H9 (cell line): ENCODE results near the gene FMN1. TPM values are rescaled to one million over a fixed set of nuclear protein-coding genes. Genes with fewer than 3 reads are reported as not detected.

Source experiments
- DNase-seq: peaks from one replicate; pipeline ENCODE4 v3.0.0-alpha.2; 2017
- H2AFZ ChIP-seq: one replicate; pipeline ENCODE4 v1.6.1; 2013; ENCODE audit warnings: mild to moderate bottlenecking, low read length, control low read depth, moderate library complexity
- H2AK5ac ChIP-seq: 2 replicates; pipeline ENCODE4 v1.6.1; 2013; ENCODE audit warnings: low read length, control low read depth, mixed read lengths; ENCODE audit not compliant: insufficient read length
- H2BK120ac ChIP-seq: one replicate; pipeline ENCODE4 v1.6.1; 2013; ENCODE audit warnings: low read depth, mild to moderate bottlenecking, low read length, control low read depth, inconsistent platforms; ENCODE audit not compliant: poor library complexity, severe bottlenecking
- H2BK12ac ChIP-seq: 2 replicates; pipeline ENCODE4 v1.6.1; 2013; ENCODE audit warnings: low read length, control low read depth, mixed read lengths, low read depth; ENCODE audit not compliant: insufficient read length
- H2BK15ac ChIP-seq: 2 replicates; pipeline ENCODE4 v1.6.1; 2013; ENCODE audit warnings: low read depth, low read length, control low read depth
- H2BK20ac ChIP-seq: one replicate; pipeline ENCODE4 v1.6.1; 2013; ENCODE audit warnings: low read depth, mild to moderate bottlenecking, low read length, control low read depth, inconsistent platforms; ENCODE audit not compliant: poor library complexity, severe bottlenecking
- H2BK5ac ChIP-seq: 2 replicates; pipeline ENCODE4 v1.6.1; 2013; ENCODE audit warnings: low read length, control low read depth, mixed read lengths; ENCODE audit not compliant: insufficient read length
- H3K14ac ChIP-seq: 2 replicates; pipeline ENCODE4 v1.6.1; 2013; ENCODE audit warnings: low read length, control low read depth; ENCODE audit not compliant: insufficient read depth
- H3K18ac ChIP-seq: 2 replicates; pipeline ENCODE4 v1.6.1; 2013; ENCODE audit warnings: low read depth, mild to moderate bottlenecking, mixed read lengths, low read length, control low read depth; ENCODE audit not compliant: insufficient read length
- H3K23ac ChIP-seq: 2 replicates; pipeline ENCODE4 v1.6.1; 2013; ENCODE audit warnings: low read length, control low read depth, mixed read lengths, low read depth; ENCODE audit not compliant: insufficient read length
- H3K23me2 ChIP-seq: 2 replicates; pipeline ENCODE4 v1.6.1; 2013; ENCODE audit warnings: low read depth, mild to moderate bottlenecking, mixed read lengths, low read length, control low read depth; ENCODE audit not compliant: insufficient read length, poor library complexity, severe bottlenecking
- H3K27ac ChIP-seq: 2 replicates; pipeline ENCODE4 v1.5.1; 2013; ENCODE audit warnings: low read length, control low read depth, mixed read lengths, low read depth; ENCODE audit not compliant: insufficient read length
- H3K27me3 ChIP-seq: 2 replicates; pipeline ENCODE4 v1.6.1; 2013; ENCODE audit warnings: low read length, control low read depth, inconsistent platforms; ENCODE audit not compliant: insufficient read depth
- H3K4ac ChIP-seq: 2 replicates; pipeline ENCODE4 v1.6.1; 2013; ENCODE audit warnings: low read depth, mild to moderate bottlenecking, control low read depth, inconsistent platforms, low read length, moderate library complexity
- H3K4me1 ChIP-seq: 2 replicates; pipeline ENCODE4 v1.6.1; 2013; ENCODE audit warnings: low read length, control low read depth, inconsistent platforms; ENCODE audit not compliant: insufficient read depth
- H3K4me2 ChIP-seq: 2 replicates; pipeline ENCODE4 v1.6.1; 2013; ENCODE audit warnings: low read length, control low read depth, mixed read lengths; ENCODE audit not compliant: insufficient read length, insufficient read depth
- H3K56ac ChIP-seq: 2 replicates; pipeline ENCODE4 v1.6.1; 2013; ENCODE audit warnings: low read depth, mild to moderate bottlenecking, mixed read lengths, low read length, control low read depth; ENCODE audit not compliant: insufficient read length
- H3K79me1 ChIP-seq: 2 replicates; pipeline ENCODE4 v1.6.1; 2013; ENCODE audit warnings: low read depth, mild to moderate bottlenecking, moderate library complexity, low read length, control low read depth, inconsistent platforms; ENCODE audit not compliant: insufficient read depth, poor library complexity, severe bottlenecking
- H3K79me2 ChIP-seq: 2 replicates; pipeline ENCODE4 v1.6.1; 2013; ENCODE audit warnings: low read length, control low read depth, inconsistent platforms; ENCODE audit not compliant: insufficient read depth
- H3K9ac ChIP-seq: 2 replicates; pipeline ENCODE4 v1.6.1; 2013; ENCODE audit warnings: low read length, control low read depth, mixed read lengths; ENCODE audit not compliant: insufficient read length; ENCODE audit errors: extremely low read depth
- H3K9me3 ChIP-seq: one replicate; pipeline ENCODE4 v1.6.1; 2013; ENCODE audit warnings: low read depth, low read length, inconsistent platforms; ENCODE audit not compliant: control insufficient read depth
- H3T11ph ChIP-seq: one replicate; pipeline ENCODE4 v1.6.1; 2013; ENCODE audit warnings: mild to moderate bottlenecking, low read length, control low read depth, inconsistent platforms
- H4K20me1 ChIP-seq: one replicate; pipeline ENCODE4 v1.6.1; 2013; ENCODE audit not compliant: control insufficient read depth, insufficient read length, insufficient read depth
- H4K5ac ChIP-seq: 2 replicates; pipeline ENCODE4 v1.6.1; 2013; ENCODE audit warnings: low read depth, mild to moderate bottlenecking, mixed read lengths, low read length, control low read depth; ENCODE audit not compliant: insufficient read length
- H4K8ac ChIP-seq: replicated peaks from 2 replicates; pipeline ENCODE4 v1.6.1; 2013; ENCODE audit warnings: low read length, control low read depth, mixed read lengths, low read depth; ENCODE audit not compliant: insufficient read length
- H4K91ac ChIP-seq: 2 replicates; pipeline ENCODE4 v1.6.1; 2013; ENCODE audit warnings: low read depth, mild to moderate bottlenecking, moderate library complexity, mixed read lengths, low read length, control low read depth; ENCODE audit not compliant: insufficient read length
- H3K27ac Mint-ChIP-seq, 3 experiments: 2 replicates in 2 of 3; 3 replicates in 1 of 3; pipeline ENCODE4 v1.8.0; 2020 to 2021; ENCODE audit warnings: mixed read lengths in 3 of 3, mild to moderate bottlenecking in 1 of 3, moderate library complexity in 1 of 3
- H3K27me3 Mint-ChIP-seq: 2 replicates; pipeline ENCODE4 v1.8.0; 2021; ENCODE audit warnings: low read depth, mild to moderate bottlenecking, moderate library complexity, mixed read lengths
- H3K36me3 Mint-ChIP-seq, 3 experiments: 2 replicates in 2 of 3; 3 replicates in 1 of 3; pipeline ENCODE4 v1.8.0; 2020 to 2021; ENCODE audit warnings: low read depth in 3 of 3, mixed read lengths in 3 of 3; ENCODE audit not compliant: insufficient read depth in 1 of 3
- H3K4me1 Mint-ChIP-seq, 2 experiments: 2 replicates each; pipeline ENCODE4 v1.8.0; 2020; ENCODE audit warnings: mixed read lengths in 2 of 2
- H3K4me3 Mint-ChIP-seq, 2 experiments: 2 replicates in 1 of 2; 3 replicates in 1 of 2; pipeline ENCODE4 v1.8.0; 2020 to 2021; ENCODE audit warnings: mild to moderate bottlenecking in 2 of 2, mixed read lengths in 2 of 2, moderate library complexity in 1 of 2
- H3K9me3 Mint-ChIP-seq, 2 experiments: 2 replicates in 1 of 2; 3 replicates in 1 of 2; pipeline ENCODE4 v1.8.0; 2020; ENCODE audit warnings: mild to moderate bottlenecking in 2 of 2, mixed read lengths in 2 of 2, moderate library complexity in 1 of 2
- WGBS: extraction: QIAGEN DNeasy Blood & Tissue Kit; methylation state at CpG from one replicate; pipeline ENCODE4 v1.1.7; 2013; ENCODE audit warnings: missing lambda C conversion rate, low lambda C conversion rate, mixed read lengths; ENCODE audit not compliant: insufficient read length; ENCODE audit errors: extremely low coverage; 5-methylcytosine and 5-hydroxymethylcytosine counted together
- total RNA-seq: library from RNA; stranded (reverse); gene quantifications from 2 replicates; pipeline ENCODE4 v1.2.1, GENCODE V29; 2021
- TF ChIP-seq, protein P1 (sequence below): fragments of 200-600 bp; sonication (generic); conservative IDR thresholded peaks from 3 replicates; pipeline ENCODE4 v1.8.0; 2021; ENCODE audit warnings: antibody characterized with exemption, mild to moderate bottlenecking

FMN1 gene
- total RNA-seq, 1 experiment from 2014 or later, result 1.9 TPM

DNA sequence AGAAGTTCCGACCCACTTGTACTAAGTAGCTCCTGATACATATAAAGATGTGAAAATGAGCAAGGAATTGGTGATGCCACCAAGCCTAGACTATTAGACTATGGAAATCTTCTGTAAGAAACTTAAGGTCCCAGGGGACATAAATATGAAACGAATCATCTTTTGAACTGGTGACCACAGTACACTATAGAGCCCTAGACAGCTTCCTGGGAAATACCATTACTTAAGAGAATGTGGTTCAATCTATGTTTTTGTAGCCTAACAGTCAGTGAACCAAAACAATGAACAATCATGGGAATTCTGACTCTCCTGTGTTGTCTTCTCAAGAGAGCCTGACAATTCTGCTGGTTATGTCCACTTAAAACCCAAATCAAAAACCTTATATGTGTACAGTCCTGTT lies 285.1 kb downstream of the FMN1 start:
- H2BK120ac ChIP-seq, result no peak overlapping the region
- no peak overlapping the region for H3K23ac ChIP-seq
- no peak overlapping the region for H3K56ac ChIP-seq
- H3K4me1 ChIP-seq, result no peaks in the 10 kb centered on the region
- Mint-ChIP-seq H3K4me3 (no peak overlapping the region), H3K36me3 (no peaks in the 10 kb centered on the region), H3K27me3 (peaks cover under 1% of the 10 kb centered on the region; the same call in 1 of the 2 replicates), H3K27ac (no peak overlapping the region), H3K4me1 (peaks cover 15 to 18% of the 10 kb centered on the region in 2 experiments), H3K9me3 (no peaks in the 10 kb centered on the region)
- H3K9ac ChIP-seq, result no peak overlapping the region
- no peak overlapping the region for H2AFZ ChIP-seq
- no peak overlapping the region for H2AK5ac ChIP-seq
- no peak overlapping the region for H3K4ac ChIP-seq
- H4K5ac ChIP-seq, result no peak overlapping the region
- no peaks in the 10 kb centered on the region for H3K9me3 ChIP-seq
- no peak overlapping the region for H4K91ac ChIP-seq
- no peak overlapping the region for H4K8ac ChIP-seq
- H3K79me2 ChIP-seq, result no peaks in the 10 kb centered on the region
- no peaks in the 10 kb centered on the region for H3K79me1 ChIP-seq
- no peak overlapping the region for H3K27ac ChIP-seq
- no peaks in the 10 kb centered on the region for H3K23me2 ChIP-seq
- TF ChIP-seq, protein P1, sequence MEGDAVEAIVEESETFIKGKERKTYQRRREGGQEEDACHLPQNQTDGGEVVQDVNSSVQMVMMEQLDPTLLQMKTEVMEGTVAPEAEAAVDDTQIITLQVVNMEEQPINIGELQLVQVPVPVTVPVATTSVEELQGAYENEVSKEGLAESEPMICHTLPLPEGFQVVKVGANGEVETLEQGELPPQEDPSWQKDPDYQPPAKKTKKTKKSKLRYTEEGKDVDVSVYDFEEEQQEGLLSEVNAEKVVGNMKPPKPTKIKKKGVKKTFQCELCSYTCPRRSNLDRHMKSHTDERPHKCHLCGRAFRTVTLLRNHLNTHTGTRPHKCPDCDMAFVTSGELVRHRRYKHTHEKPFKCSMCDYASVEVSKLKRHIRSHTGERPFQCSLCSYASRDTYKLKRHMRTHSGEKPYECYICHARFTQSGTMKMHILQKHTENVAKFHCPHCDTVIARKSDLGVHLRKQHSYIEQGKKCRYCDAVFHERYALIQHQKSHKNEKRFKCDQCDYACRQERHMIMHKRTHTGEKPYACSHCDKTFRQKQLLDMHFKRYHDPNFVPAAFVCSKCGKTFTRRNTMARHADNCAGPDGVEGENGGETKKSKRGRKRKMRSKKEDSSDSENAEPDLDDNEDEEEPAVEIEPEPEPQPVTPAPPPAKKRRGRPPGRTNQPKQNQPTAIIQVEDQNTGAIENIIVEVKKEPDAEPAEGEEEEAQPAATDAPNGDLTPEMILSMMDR, result no peak
- no peaks in the 10 kb centered on the region for H3K27me3 ChIP-seq
- no peak overlapping the region for H3K14ac ChIP-seq
- no peak overlapping the region for H2BK5ac ChIP-seq
- H2BK15ac ChIP-seq, result no peak overlapping the region
- H2BK12ac ChIP-seq, result no peak overlapping the region
- no peak overlapping the region for H3K18ac ChIP-seq
- H4K20me1 ChIP-seq, result no peaks in the 10 kb centered on the region
- H3T11ph ChIP-seq, result no peak overlapping the region
- H3K4me2 ChIP-seq, result no peak overlapping the region
- WGBS, result no CpG with 5 or more reads among the region's 2 CpGs
- no peak for DNase-seq
- no peak overlapping the region for H2BK20ac ChIP-seq
